GM18909 (cell line): ENCODE results near the gene CHMP4A.
"Not testable (repeated sequence)": the region's sequence is repeated elsewhere in the genome, so short reads cannot be mapped to it uniquely, and the experiment has no call there.

Experiments used
- ATAC-seq: cut with Tn5 transposase; IDR thresholded peaks from one replicate; pipeline ENCODE4 v1.9.1; 2021; ENCODE audit warnings: mild to moderate bottlenecking; ENCODE audit not compliant: unreplicated experiment, poor library complexity

CHMP4A gene

GRCh38 chr14:24249230-24250021 is 36.1 kb upstream of the CHMP4A start:
- no peak for ATAC-seq

GRCh38 chr14:24247422-24247821 is 34.1 kb upstream of the CHMP4A start:
- no peak for ATAC-seq

- ATAC-seq, result peak; percentile 22
Observed at GRCh38 chr14:24246765-24247212, 33.5 kb upstream of the CHMP4A start.

- ATAC-seq, result not testable (repeated sequence)
Observed at GRCh38 chr14:24245350-24245749, 32.1 kb upstream of the CHMP4A start.

DNA sequence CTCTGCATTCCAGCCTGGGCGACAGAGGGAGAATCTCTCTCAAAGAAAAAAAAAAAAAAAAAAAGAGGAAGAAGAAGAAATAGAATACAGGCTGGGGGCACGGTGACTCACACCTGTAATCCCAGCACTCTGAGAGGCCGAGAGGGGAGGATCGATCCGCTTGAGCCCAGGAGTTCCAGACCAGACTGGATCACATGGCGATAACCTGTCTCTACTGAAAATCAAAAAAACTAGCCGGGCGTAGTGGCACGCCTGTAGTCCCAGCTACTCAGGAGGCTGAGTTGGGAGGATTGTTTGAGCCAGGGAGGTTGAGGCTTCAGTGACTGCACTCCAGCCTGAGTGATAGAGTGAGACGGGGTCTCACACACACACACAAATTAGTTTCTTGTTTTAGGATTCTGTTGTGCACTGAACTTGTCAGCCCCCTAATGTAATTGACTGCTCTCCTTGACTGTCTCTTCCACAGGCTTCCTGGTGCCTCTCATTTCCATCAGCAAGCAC is 30.1 kb upstream of the CHMP4A start:
- no peak for ATAC-seq

- ATAC-seq, result peak; percentile 83
Observed at GRCh38 chr14:24241829-24242443, 28.6 kb upstream of the CHMP4A start.

DNA sequence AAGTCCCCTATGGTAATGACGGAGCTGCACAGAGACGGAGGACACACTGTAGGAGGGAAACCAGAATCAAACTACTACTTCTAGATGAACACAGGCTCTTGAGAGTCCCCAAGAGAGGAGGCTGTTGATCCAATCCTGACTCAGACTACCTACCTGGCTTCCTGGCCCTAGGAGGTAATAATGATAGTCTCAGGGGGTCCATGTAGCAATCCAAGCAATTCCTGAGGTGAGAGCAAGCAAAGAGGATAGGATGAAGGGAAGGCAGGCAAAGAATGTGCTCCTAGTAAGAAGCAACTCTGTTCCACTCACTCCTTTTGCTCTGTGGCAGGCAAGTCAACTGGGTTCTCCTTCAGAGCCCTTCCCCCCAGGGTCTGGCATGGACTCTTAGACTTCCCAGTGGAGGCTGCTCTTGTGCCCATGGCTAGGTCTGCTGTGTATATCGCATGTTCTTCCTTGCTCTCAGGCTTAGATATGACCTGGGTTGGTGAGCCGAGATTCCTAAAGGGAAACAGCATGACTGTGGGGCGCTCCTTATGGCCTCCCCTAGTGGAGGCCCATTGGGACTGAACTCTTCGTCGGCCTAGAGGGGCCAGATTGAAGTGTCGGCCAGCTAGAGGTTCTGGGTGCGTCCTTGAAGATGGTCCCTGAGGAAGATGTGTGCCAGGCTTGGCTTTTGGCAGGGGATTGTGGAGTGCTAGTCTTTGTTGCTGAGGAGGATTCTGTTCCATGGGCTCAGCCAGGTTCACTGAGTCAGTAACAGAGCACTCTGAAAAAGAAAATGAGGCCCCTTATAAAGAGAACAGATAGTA is 27.0 kb upstream of the CHMP4A start:
- no peak for ATAC-seq

- no peak for ATAC-seq
Observed at GRCh38 chr14:24238527-24239037, 25.3 kb upstream of the CHMP4A start.

DNA sequence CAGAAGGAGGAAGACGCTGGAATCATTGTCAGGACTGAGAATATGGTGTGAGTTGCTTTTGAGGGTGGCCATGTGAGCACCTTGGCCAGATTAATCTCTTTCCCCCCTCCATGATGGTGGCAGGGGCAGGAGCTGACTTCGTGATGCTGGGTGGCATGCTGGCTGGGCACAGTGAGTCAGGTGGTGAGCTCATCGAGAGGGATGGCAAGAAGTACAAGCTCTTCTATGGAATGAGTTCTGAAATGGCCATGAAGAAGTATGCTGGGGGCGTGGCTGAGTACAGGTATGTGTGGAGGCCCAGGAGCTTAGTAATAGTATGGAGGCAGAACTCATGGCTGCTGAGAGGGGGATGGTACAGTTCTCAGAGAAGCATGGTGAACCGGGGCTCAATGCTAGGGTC is 24.8 kb upstream of the CHMP4A start:
- no peak for ATAC-seq

DNA sequence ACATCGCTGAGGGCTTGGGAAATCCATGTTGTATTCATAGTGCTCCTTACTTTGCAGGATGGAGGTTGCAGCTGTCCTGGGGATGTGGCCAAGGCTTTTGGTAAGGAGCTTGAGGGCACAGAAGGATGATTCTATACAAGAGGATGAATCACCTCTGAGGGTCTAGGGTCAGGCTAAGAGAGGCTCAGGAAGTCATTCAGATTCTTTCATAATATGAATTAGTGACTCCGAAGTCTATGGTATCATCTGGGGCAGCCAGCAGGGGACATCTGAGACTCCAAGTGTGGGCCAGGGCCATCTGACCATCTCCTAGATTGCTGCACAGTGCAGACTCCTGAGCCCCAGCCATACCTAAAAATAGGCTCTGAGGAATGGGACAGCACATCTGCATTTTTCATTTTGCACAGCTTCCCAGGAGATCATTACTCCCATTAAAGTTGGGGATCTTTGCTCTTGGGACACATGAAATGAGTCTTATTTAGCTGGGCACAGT is 24.2 kb upstream of the CHMP4A start:
- ATAC-seq, result no peak

DNA sequence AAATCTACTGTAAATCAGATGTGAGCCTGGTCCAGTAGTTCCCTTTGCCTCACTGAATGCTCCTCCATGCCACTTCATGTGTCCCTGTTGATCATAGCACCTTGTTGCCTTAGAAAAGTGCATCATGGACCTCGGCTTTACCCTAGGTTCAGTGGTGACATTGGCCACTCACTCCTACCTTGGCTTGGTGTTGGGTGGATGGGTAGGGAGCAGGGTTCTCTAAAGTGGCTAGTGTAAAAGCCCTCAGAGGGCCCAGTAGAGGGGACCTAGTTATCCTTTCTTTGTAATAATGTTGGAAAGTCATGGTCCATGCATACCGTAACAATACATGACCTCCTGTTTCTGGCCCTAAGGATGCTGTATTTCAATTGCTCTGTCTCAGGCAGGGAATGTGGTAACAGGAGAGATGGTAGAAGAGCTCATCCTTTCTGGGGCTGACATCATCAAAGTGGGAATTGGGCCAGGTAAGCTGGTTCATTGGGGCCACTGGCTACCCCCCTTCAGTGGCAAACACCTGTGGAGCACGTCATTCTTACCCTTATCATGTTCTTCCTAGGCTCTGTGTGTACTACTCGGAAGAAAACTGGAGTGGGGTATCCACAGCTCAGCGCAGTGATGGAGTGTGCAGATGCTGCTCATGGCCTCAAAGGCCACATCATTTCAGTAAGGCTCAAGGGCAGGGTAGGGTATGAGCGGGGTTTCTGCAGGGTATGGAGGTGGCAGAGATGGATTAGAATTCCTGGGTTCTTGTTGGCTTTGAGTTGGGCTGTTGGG is 23.6 kb upstream of the CHMP4A start:
- ATAC-seq, result no peak

DNA sequence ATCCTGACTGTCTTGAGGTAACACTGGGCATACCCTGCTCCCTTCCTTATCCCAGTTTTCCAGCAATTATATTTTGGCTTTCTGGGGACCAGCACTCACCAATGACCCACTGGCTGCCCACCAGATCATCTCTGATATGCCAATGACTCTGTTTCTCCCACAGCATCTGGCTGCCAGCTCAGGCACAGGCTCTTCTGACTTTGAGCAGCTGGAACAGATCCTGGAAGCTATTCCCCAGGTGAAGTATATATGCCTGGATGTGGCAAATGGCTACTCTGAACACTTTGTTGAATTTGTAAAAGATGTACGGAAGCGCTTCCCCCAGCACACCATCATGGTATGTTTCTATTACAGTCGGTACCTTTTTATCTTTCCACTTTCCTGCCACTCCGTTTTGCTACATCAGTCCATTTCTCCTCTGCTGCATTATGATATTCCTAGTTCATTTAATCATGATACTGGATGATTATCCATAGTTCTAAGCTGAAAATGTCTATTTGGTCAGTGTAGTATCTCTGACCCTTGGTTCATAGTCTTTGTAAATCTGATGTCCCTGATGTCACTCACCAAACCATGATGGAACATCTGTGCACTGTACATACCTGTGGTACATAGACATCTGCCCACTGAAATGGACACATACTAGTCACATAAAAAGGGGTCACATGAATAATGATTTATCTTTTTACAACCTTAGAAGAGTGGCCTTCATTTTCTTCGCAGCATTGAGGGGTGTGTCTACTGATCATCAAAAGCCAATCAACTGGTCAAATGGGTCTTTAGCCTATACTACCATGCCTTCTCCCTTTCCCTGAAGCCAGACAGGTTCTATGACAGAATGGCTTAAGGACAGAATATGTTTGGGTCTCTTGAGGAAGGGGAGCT is 22.8 kb upstream of the CHMP4A start:
- ATAC-seq, result no peak

DNA sequence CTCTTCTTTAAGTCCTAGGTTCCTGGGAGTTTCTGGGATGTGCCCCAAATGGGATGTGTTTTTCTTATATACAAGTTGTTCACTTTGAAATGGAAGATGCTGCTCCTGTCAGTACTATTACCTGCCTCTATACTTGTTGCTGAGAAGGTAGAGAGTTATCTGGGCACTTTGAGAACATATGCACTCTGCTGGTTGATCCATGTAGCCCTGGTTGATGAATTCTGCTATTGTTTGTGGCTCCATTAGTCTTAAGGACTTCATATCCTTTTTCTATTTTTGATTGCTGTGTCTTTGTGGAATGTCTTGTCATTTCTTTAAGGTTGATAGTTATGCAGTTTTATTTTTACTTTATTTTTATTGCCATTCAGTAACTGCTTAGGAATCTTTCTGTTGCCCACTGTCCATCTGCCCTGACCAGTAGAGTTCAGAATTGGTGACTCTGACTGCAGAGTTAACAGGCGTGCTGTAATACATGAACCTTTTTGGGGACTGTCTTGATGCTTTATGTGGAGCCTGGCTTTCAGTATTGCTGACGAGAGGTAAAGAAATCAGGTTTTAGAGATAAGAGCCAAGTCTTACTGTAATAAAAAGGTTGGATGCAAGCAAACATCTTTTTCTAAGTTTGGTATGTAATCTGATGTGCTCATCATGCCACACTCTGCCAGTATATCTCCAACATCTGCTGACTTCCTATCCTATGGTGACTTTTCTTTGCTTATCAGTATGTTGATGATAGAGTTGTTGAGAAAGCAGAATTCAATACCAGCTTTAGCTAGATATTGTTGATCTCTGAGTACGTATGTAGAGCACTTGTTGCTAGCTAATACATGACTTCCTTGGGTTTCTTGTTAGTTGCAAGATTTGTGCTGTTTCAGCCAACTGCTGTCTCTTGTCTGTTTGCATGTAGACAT is 21.1 kb upstream of the CHMP4A start:
- ATAC-seq, result no peak

DNA sequence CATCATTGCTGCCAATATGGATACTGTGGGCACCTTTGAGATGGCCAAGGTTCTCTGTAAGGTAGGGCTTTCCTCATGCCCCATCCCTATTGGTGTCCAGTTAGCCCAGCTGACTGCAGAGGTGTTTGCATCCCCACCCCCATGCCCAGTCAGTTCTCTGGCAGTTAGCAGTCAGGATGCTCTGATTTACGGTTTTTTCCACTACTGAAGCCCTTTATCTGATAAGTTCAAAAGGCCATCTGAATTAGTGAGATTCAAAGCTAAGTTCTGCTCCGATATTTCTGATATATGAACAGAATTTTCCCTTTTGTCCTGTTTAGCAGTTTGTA is 20.2 kb upstream of the CHMP4A start:
- ATAC-seq, result no peak

DNA sequence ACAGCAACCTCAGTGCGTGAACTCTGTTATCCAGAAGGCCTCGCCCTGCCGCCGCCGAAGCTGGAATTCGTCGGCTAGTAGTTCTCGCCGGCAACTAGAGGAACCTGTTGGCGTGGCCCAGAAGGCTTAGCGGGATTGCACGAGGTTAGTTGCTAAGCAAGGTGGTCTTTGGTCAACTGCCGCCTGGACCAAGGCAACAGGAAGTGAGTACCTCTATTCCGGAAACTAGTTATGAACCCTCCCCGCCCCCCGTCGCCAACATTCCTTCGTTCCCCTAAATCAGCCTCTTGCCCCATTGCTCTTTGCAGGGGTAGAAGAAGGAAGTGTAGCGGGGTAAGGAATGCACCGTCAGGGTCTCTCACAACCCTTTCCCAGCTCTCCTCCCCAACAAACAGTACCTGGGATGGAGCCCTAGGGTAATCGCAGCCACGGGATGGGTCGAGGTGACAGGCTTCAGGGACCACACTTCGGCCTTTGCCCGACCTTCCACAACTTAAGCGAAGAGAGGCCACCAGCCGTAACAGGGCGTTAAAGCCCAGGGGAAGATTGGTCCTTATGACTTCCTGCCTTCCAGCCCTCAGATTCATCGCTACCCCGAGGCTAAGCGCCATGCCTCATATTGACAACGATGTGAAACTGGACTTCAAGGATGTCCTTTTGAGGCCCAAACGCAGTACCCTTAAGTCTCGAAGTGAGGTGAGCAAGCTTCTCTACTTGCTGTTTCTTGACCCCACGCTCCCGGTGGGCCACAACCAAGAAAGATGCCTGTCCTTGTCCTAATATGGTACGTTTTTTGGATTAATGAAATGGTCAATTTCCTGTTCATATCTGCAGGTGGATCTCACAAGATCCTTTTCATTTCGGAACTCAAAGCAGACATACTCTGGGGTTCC is 19.6 kb upstream of the CHMP4A start, which contains the start of gene GMPR2:
Gene GMPR2, plus strand, starts transcription at position 285 of the 893 bp plus-strand sequence. Its CDS starts 325 bp downstream, at position 610.
- peak; percentile 58 for ATAC-seq

GRCh38 chr14:24232121-24232644 is 18.9 kb upstream of the CHMP4A start, which contains the start of gene NEDD8:
NEDD8 (minus strand) TSS chr14:24232367; CDS start chr14:24232267, 100 bp downstream.
- ATAC-seq, result peak; percentile 83
